ENCODE measurements around the gene PDLIM7. TPM values are rescaled to one million over a fixed set of nuclear protein-coding genes. Genes with fewer than 3 reads are reported as not detected.

Gene PDLIM7
- total RNA-seq, 4 donors from 2014 or later, result 28.7 to 41.3 (median 32.0) TPM

GRCh38 chr5:177469750-177470525 is 27.5 kb downstream of the PDLIM7 start:
- no peak for DNase-seq (ENCODE audit: low spot score in 2 of 2)
- peaks cover 30% of the 10 kb centered on the region for H3K36me3 ChIP-seq
- peak overlapping the region; percentile 64 for H3K27ac ChIP-seq
- H3K9me3 ChIP-seq, result no peaks in the 10 kb centered on the region
- WGBS, result 63% methylated on average over 8 of the region's 8 CpGs
- no peaks in the 10 kb centered on the region for H3K27me3 ChIP-seq
- no peak for TF ChIP-seq EP300 (IDR thresholded peaks at IDR 0.05)
- no peak for TF ChIP-seq POLR2A (IDR thresholded peaks at IDR 0.05)
- TF ChIP-seq POLR2AphosphoS5 (IDR thresholded peaks at IDR 0.05), result no peak
- TF ChIP-seq CTCF (IDR thresholded peaks at IDR 0.05), result no peak
- peaks cover 56% of the 10 kb centered on the region for H3K4me1 ChIP-seq
- no peak overlapping the region for H3K4me3 ChIP-seq

GRCh38 chr5:177468685-177469628 is 28.4 kb downstream of the PDLIM7 start:
- no peak overlapping the region for H3K4me3 ChIP-seq
- peak overlapping the region; percentile 64 for H3K27ac ChIP-seq
- H3K4me1 ChIP-seq, result peaks cover 52% of the 10 kb centered on the region
- no peaks in the 10 kb centered on the region for H3K9me3 ChIP-seq
- DNase-seq (ENCODE audit: low spot score in 2 of 2), result no peak
- H3K27me3 ChIP-seq, result no peaks in the 10 kb centered on the region
- peaks cover 30% of the 10 kb centered on the region for H3K36me3 ChIP-seq
- 49% methylated on average over 18 of the region's 25 CpGs for whole genome bisulfite sequencing
- no peak for TF ChIP-seq EP300 (IDR thresholded peaks at IDR 0.05)
- no peak for TF ChIP-seq POLR2A (IDR thresholded peaks at IDR 0.05)

DNA sequence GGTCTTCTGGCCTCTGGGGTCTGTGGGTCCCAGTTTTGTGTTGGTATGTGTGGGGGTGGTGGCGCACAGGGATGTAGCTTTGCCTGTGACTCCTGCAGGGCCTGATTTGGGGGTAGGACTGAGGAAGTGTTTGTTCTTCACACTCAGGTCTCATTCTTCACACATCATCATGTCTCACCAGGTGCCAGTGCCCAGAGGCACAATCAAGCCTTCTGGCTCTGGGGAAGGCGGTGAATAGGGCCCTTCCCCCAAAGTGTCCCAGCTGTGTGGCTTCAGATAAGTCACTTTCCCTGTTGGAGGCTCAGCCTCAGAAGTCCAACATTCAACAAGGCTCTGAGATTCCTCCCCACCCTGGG is 29.1 kb downstream of the PDLIM7 start:
- DNase-seq (ENCODE audit: low spot score in 2 of 2), result no peak
- H3K9me3 ChIP-seq, result no peaks in the 10 kb centered on the region
- no peak overlapping the region for H3K27ac ChIP-seq
- peaks cover 48% of the 10 kb centered on the region for H3K4me1 ChIP-seq
- WGBS, result 90% methylated on average over 2 of the region's 2 CpGs
- H3K27me3 ChIP-seq, result no peaks in the 10 kb centered on the region
- peaks cover 30% of the 10 kb centered on the region for H3K36me3 ChIP-seq
- TF ChIP-seq POLR2AphosphoS5 (IDR thresholded peaks at IDR 0.05) (no peak), CTCF (IDR thresholded peaks at IDR 0.05) (no peak), EP300 (IDR thresholded peaks at IDR 0.05) (no peak)
- H3K4me3 ChIP-seq, result no peak overlapping the region

DNA sequence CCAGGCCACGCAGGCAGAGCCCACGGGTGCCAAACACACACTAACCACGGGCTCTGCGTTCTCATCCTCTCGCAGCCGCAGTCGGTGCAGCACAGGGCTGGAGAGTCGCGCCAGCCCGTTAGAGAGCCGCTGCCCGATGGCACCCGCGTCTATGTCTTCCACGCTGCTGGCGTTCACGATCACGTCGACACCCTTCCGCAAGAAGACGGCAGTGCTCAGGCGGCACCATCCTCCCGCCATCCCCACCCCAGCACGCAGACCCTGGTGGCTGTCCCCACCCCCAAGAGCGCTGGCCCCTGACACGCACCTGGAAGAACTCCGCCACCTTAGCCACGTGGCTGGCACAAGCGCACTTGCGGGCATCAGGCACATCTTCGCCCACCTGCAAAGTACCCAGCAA is 30.0 kb downstream of the PDLIM7 start:
- Histone ChIP-seq H3K4me3 (no peak overlapping the region), H3K9me3 (no peaks in the 10 kb centered on the region), H3K4me1 (peaks cover 43% of the 10 kb centered on the region), H3K36me3 (peaks cover 30% of the 10 kb centered on the region), H3K27me3 (no peaks in the 10 kb centered on the region), H3K27ac (no peak overlapping the region)
- DNase-seq (ENCODE audit: low spot score in 2 of 2), result no peak
- WGBS, result 96% methylated on average over 18 of the region's 31 CpGs
- no peak for TF ChIP-seq POLR2A (IDR thresholded peaks at IDR 0.05)
- no peak for TF ChIP-seq CTCF (IDR thresholded peaks at IDR 0.05)
- TF ChIP-seq EP300 (IDR thresholded peaks at IDR 0.05), result no peak
- no peak for TF ChIP-seq POLR2AphosphoS5 (IDR thresholded peaks at IDR 0.05)

- WGBS, result 92% methylated on average over 25 of the region's 25 CpGs
- H3K4me3 ChIP-seq, result no peak overlapping the region
- no peak for DNase-seq (ENCODE audit: low spot score in 2 of 2)
- no peaks in the 10 kb centered on the region for H3K9me3 ChIP-seq
- H3K27me3 ChIP-seq, result no peaks in the 10 kb centered on the region
- peaks cover 38% of the 10 kb centered on the region for H3K4me1 ChIP-seq
- TF ChIP-seq CTCF (IDR thresholded peaks at IDR 0.05) (no peak), POLR2A (IDR thresholded peaks at IDR 0.05) (no peak), POLR2AphosphoS5 (IDR thresholded peaks at IDR 0.05) (no peak), EP300 (IDR thresholded peaks at IDR 0.05) (no peak)
- peaks cover 30% of the 10 kb centered on the region for H3K36me3 ChIP-seq
- H3K27ac ChIP-seq, result no peak overlapping the region
These were observed 30.5 kb downstream of the PDLIM7 start for GRCh38 chr5:177466861-177467260.
